Measurements from ENCODE around the gene SERPINH1. TPM values are rescaled to one million over a fixed set of nuclear protein-coding genes. Genes with fewer than 3 reads are reported as not detected.
A peak's percentile ranks its signal among the peaks of the same experiment; 100 is the strongest.

Gene SERPINH1
- total and polyA plus RNA-seq, 2 of the 13 experiments (the other 11 are each of a cell fraction or from before 2014, with no cell fraction given): 83.6 to 83.8 TPM

DNA sequence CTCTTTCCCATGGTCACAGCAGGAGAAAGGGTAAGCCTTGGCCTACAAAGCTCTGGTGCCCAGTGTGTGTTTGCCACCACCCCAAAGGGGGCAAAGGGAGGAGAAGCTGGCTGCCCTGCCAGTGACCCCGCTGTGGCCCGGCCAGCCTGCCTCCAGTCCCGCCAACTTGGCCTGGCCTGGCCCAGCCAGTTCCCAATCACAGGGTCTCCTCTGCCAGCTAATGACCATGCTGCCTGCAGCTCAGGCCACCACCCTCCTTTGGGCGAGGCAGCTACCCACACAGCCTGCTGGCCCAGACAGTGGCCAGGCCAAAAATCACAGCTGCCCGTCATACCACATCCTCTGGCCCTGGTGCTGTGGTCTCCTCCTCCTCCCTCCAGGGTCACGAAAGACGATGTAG is 41.4 kb upstream of the SERPINH1 start:
- peaks cover 1 to 3% of the 10 kb centered on the region in 2 experiments; a peak in 3 of 5 replicates for H3K36me3 ChIP-seq (replicated peaks in 1 of 2; ENCODE audit: control insufficient read depth in 1 of 2, insufficient read depth in 2 of 2, low read length in 2 of 2)
- H3K4me3 ChIP-seq (replicated peaks in 1 of 3; ENCODE audit: insufficient read depth in 1 of 3, low read depth in 2 of 3, low read length in 3 of 3): no peak overlapping the region
- no peak overlapping the region for H3K4me2 ChIP-seq (ENCODE audit: low read depth, low read length)
- 98% methylated on average over 7 of the region's 7 CpGs for WGBS (ENCODE audit: low lambda C conversion rate)
- BruUV-seq (replicated peaks): no TSS peak
- H3K9ac ChIP-seq (ENCODE audit: insufficient read depth, low read depth, low read length): no peak overlapping the region
- DNase-seq (ENCODE audit: low spot score): no peak
- ChIA-PET POLR2A (interaction anchor here (1.3 to 3.4 kb wide), 2 partner anchors 10 to 42 kb away, joined by 3 to 17 read pairs; no protein-coding TSS in a partner anchor), CTCF (ENCODE audit: low intra/inter-chr PET ratio, low total read pairs) (no interaction called here)
- no peak for FAIRE-seq
- H3K9me3 ChIP-seq (ENCODE audit: low read length): no peaks in the 10 kb centered on the region
- no peaks in the 10 kb centered on the region for H3K27me3 ChIP-seq (ENCODE audit: control insufficient read depth in 1 of 2, insufficient read depth in 2 of 2, low read length in 2 of 2)
- H3K4me1 ChIP-seq (ENCODE audit: insufficient read depth, low read length): peaks cover 88% of the 10 kb centered on the region
- no peak overlapping the region for H2AFZ ChIP-seq (ENCODE audit: low read length)
- ATAC-seq: no peak
- no peaks in the 10 kb centered on the region for H4K20me1 ChIP-seq (ENCODE audit: insufficient read depth, low read length)
- TF ChIP-seq ZBTB7A (CRISPR knock-in tag; IDR thresholded peaks at IDR 0.05) (no peak), HNRNPL (IDR thresholded peaks at IDR 0.05; ENCODE audit: low read depth, low read length) (0 out of 2 replicates have a peak, but pooled peaks have one; percentile 24), ZFX (CRISPR knock-in tag; IDR thresholded peaks at IDR 0.05; ENCODE audit: low read depth) (peak; percentile 33; the same call in 1 of the 2 replicates)
- TF ChIP-seq, protein P1, sequence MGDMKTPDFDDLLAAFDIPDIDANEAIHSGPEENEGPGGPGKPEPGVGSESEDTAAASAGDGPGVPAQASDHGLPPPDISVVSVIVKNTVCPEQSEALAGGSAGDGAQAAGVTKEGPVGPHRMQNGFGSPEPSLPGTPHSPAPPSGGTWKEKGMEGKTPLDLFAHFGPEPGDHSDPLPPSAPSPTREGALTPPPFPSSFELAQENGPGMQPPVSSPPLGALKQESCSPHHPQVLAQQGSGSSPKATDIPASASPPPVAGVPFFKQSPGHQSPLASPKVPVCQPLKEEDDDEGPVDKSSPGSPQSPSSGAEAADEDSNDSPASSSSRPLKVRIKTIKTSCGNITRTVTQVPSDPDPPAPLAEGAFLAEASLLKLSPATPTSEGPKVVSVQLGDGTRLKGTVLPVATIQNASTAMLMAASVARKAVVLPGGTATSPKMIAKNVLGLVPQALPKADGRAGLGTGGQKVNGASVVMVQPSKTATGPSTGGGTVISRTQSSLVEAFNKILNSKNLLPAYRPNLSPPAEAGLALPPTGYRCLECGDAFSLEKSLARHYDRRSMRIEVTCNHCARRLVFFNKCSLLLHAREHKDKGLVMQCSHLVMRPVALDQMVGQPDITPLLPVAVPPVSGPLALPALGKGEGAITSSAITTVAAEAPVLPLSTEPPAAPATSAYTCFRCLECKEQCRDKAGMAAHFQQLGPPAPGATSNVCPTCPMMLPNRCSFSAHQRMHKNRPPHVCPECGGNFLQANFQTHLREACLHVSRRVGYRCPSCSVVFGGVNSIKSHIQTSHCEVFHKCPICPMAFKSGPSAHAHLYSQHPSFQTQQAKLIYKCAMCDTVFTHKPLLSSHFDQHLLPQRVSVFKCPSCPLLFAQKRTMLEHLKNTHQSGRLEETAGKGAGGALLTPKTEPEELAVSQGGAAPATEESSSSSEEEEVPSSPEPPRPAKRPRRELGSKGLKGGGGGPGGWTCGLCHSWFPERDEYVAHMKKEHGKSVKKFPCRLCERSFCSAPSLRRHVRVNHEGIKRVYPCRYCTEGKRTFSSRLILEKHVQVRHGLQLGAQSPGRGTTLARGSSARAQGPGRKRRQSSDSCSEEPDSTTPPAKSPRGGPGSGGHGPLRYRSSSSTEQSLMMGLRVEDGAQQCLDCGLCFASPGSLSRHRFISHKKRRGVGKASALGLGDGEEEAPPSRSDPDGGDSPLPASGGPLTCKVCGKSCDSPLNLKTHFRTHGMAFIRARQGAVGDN (CRISPR knock-in tag; IDR thresholded peaks at IDR 0.05): peak; percentile 56
- peaks cover 82% of the 10 kb centered on the region for H3K79me2 ChIP-seq (ENCODE audit: insufficient read depth, low read length)
- intact Hi-C loops (cut with micrococcal nuclease; ENCODE audit: unreplicated experiment) (no loop called here), in situ Hi-C loops (cut with HindIII; ENCODE audit: extremely low pct_ligation_motif_present, low pct_unique_long_range_greater_than_20kb) (no loop called here)
- H3K27ac ChIP-seq (ENCODE audit: extremely low read length, insufficient read depth, low read length): peak overlapping the region; percentile 26

All from HepG2 (cell line).